Right lobe of liver (tissue), 4 donors: ENCODE measurements around the gene TRPC3.

Experiments
- CTCF ChIP-seq, 4 donors: fragments of 200-600 bp in 3 of 4; fragments of 450-650 bp in 1 of 4; IDR thresholded peaks; one replicate each; pipeline versions ENCODE4 v1.5.1 to v1.8.0; 2016 to 2022; ENCODE audit warnings: antibody characterized with exemption in 4 of 4, mild to moderate bottlenecking in 2 of 4
- POLR2A ChIP-seq: fragments of 450-650 bp; IDR thresholded peaks from one replicate; pipeline ENCODE4 v1.6.1; 2017; ENCODE audit warnings: antibody characterized with exemption, mild to moderate bottlenecking
- donor health status: DM: no; HTN: no; CAD: no.
- donor health status: DM: no; HTN: no; CAD: no.
- donor health status: DM: no; HTN: yes; CAD: no.

- TF ChIP-seq CTCF (IDR thresholded peaks at IDR 0.05), result no peak
- TF ChIP-seq POLR2A, result no peak
These were observed 90.4 kb downstream of the TRPC3 start for GRCh38 chr4:121861426-121861825.
